OCI-LY3 (cell line): Measurements from ENCODE around the gene ARHGAP10.

Experiments
- EZH2phosphoT487 ChIP-seq: fragments of 200-600 bp; shearing (Covaris generic); IDR thresholded peaks from 2 replicates; pipeline ENCODE4 v1.6.1; 2018; ENCODE audit warnings: antibody characterized with exemption, mixed run types, low read depth
- TF ChIP-seq, protein P1 (sequence below): fragments of 200-600, 300-600 bp; sonication (generic); IDR thresholded peaks from 2 replicates; pipeline ENCODE4 v1.5.1; 2014; ENCODE audit warnings: antibody characterized with exemption, low read length, low read depth

DNA sequence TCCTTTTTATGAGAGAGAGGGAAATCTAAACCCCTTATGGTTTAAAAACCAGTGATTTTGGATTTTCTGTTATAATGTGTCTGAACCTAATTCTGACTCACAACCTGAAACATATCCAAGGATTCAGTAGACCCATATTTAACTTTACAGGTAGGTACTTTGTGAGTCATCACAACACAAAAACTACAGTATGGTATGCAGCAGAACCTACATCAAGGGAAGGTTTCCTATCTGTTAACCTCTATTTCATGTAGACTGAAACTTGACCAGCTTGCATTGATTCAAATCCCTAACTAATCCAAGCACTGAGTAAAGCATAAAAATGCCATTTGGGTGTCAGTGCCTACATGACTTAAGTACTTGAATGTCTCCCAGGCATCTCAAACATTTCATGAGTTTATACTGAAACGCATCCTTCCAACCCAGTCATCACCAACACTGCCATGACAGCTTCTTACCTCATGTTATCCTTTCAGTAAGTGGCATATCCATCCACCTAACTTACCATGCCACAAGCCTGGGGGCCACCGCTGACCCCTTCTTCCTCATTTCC, 4.3 kb upstream of the ARHGAP10 start:
- TF ChIP-seq, protein P1, sequence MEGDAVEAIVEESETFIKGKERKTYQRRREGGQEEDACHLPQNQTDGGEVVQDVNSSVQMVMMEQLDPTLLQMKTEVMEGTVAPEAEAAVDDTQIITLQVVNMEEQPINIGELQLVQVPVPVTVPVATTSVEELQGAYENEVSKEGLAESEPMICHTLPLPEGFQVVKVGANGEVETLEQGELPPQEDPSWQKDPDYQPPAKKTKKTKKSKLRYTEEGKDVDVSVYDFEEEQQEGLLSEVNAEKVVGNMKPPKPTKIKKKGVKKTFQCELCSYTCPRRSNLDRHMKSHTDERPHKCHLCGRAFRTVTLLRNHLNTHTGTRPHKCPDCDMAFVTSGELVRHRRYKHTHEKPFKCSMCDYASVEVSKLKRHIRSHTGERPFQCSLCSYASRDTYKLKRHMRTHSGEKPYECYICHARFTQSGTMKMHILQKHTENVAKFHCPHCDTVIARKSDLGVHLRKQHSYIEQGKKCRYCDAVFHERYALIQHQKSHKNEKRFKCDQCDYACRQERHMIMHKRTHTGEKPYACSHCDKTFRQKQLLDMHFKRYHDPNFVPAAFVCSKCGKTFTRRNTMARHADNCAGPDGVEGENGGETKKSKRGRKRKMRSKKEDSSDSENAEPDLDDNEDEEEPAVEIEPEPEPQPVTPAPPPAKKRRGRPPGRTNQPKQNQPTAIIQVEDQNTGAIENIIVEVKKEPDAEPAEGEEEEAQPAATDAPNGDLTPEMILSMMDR: no peak
- no peak for TF ChIP-seq EZH2phosphoT487
